Hypothalamus (tissue), 51 donors: Measurements from ENCODE around the gene AHRR.
"Not testable (repeated sequence)": the region's sequence is repeated elsewhere in the genome, so short reads cannot be mapped to it uniquely, and the experiment has no call there.

Experiments used
- DNase-seq, 51 donors: peaks; one replicate each; lab custom pipeline; 2025; lab: John Stamatoyannopoulos, UW

Gene AHRR

GRCh38 chr5:466661-467310, 145.3 kb downstream of the AHRR start:
- no peak for DNase-seq

- DNase-seq: no peak
Measured at GRCh38 chr5:468401-468800, 146.9 kb downstream of the AHRR start.

GRCh38 chr5:469752-470483, 148.4 kb downstream of the AHRR start:
- DNase-seq: no peak

- DNase-seq: no peak
Measured at GRCh38 chr5:470961-471749, 149.6 kb downstream of the AHRR start.

GRCh38 chr5:471750-472058, 150.2 kb downstream of the AHRR start:
- no peak for DNase-seq

- DNase-seq: peak in 8 of 51 donors; percentile 9 to 59 (median 28)
Measured at GRCh38 chr5:472076-472655, 150.7 kb downstream of the AHRR start.

- peak in 50 of 51 donors; percentile 37 to 91 (median 76) for DNase-seq
Measured at GRCh38 chr5:472656-473550, 151.4 kb downstream of the AHRR start.

- peak in 10 of 51 donors; percentile 11 to 61 (median 35) for DNase-seq
Measured at GRCh38 chr5:473551-474192, 152.2 kb downstream of the AHRR start.

- not testable (repeated sequence) for DNase-seq
Measured at GRCh38 chr5:474232-474839, 152.8 kb downstream of the AHRR start.

- DNase-seq: no peak
Measured at GRCh38 chr5:474840-475661, 153.5 kb downstream of the AHRR start.

- no peak for DNase-seq
Measured at GRCh38 chr5:475704-476101, 154.2 kb downstream of the AHRR start.

- no peak for DNase-seq
Measured at GRCh38 chr5:476102-476813, 154.7 kb downstream of the AHRR start.

GRCh38 chr5:476814-477175, 155.3 kb downstream of the AHRR start:
- no peak for DNase-seq

- DNase-seq: no peak
Measured at GRCh38 chr5:477247-477646, 155.7 kb downstream of the AHRR start.

- DNase-seq: no peak
Measured at GRCh38 chr5:477871-478270, 156.4 kb downstream of the AHRR start.

- no peak for DNase-seq
Measured at GRCh38 chr5:478369-478981, 157.0 kb downstream of the AHRR start.

GRCh38 chr5:478982-479535, 157.5 kb downstream of the AHRR start:
- no peak for DNase-seq
